MM.1S (cell line): ENCODE measurements around the gene DCAF16.
"Not testable (repeated sequence)": the region's sequence is repeated elsewhere in the genome, so short reads cannot be mapped to it uniquely, and the experiment has no call there.

Source experiments
- DNase-seq: peaks from one replicate; pipeline ENCODE4 v3.0.0-alpha.2; 2015
- H2AFZ ChIP-seq: fragments of 300-600 bp; sonication (generic); 2 replicates; pipeline ENCODE4 v1.6.0; 2016; ENCODE audit warnings: antibody characterized with exemption, low read length
- H3F3A ChIP-seq: fragments of 300-600 bp; sonication (generic); 2 replicates; pipeline ENCODE4 v1.6.1; 2016; ENCODE audit warnings: mild to moderate bottlenecking, antibody characterized with exemption, low read length, moderate library complexity, mixed read lengths; ENCODE audit not compliant: insufficient read depth
- H3K27ac ChIP-seq: fragments of 300-600 bp; sonication (generic); 2 replicates; pipeline ENCODE4 v1.5.1; 2016; ENCODE audit warnings: mild to moderate bottlenecking, low read length
- H3K27me3 ChIP-seq: fragments of 300-600 bp; sonication (generic); replicated peaks from 2 replicates; pipeline ENCODE4 v1.6.0; 2016; ENCODE audit warnings: low read length; ENCODE audit not compliant: insufficient read depth
- H3K36me3 ChIP-seq: fragments of 300-600 bp; sonication (generic); replicated peaks from 2 replicates; pipeline ENCODE4 v1.6.1; 2016; ENCODE audit warnings: mild to moderate bottlenecking, low read length, mixed read lengths; ENCODE audit not compliant: insufficient read depth
- H3K4me1 ChIP-seq: fragments of 300-600 bp; sonication (generic); 2 replicates; pipeline ENCODE4 v1.6.1; 2016; ENCODE audit warnings: low read length, mixed read lengths
- H3K4me2 ChIP-seq: fragments of 300-600 bp; sonication (generic); 2 replicates; pipeline ENCODE4 v1.6.0; 2016; ENCODE audit warnings: low read depth, low read length
- H3K4me3 ChIP-seq: fragments of 300-600 bp; sonication (generic); 2 replicates; pipeline ENCODE4 v1.5.1; 2016; ENCODE audit warnings: low read length, mixed read lengths
- H3K79me2 ChIP-seq: fragments of 300-600 bp; sonication (generic); 2 replicates; pipeline ENCODE4 v1.6.1; 2016; ENCODE audit warnings: mixed run types, low read length, mixed read lengths
- H3K9ac ChIP-seq: fragments of 300-600 bp; sonication (generic); 2 replicates; pipeline ENCODE4 v1.6.1; 2016; ENCODE audit warnings: low read length, mixed read lengths
- H3K9me2 ChIP-seq: fragments of 300-600 bp; sonication (generic); replicated peaks from 2 replicates; pipeline ENCODE4 v1.6.1; 2016; ENCODE audit warnings: mild to moderate bottlenecking, low read length, mixed read lengths; ENCODE audit not compliant: insufficient read depth
- H3K9me3 ChIP-seq: fragments of 300-600 bp; sonication (generic); replicated peaks from 2 replicates; pipeline ENCODE4 v1.6.1; 2016; ENCODE audit warnings: mild to moderate bottlenecking, low read length, mixed read lengths; ENCODE audit not compliant: insufficient read depth
- H4K20me1 ChIP-seq: fragments of 300-600 bp; sonication (generic); 2 replicates; pipeline ENCODE4 v1.6.1; 2016; ENCODE audit warnings: mild to moderate bottlenecking, low read length, moderate library complexity, mixed read lengths; ENCODE audit not compliant: insufficient read depth
- CTCF ChIP-seq: fragments of 300-600 bp; sonication (generic); IDR thresholded peaks from 2 replicates; pipeline ENCODE4 v1.5.1; 2016; ENCODE audit warnings: antibody characterized with exemption, low read length, mixed read lengths
- EZH2 ChIP-seq: fragments of 300-600 bp; sonication (generic); optimal IDR thresholded peaks from 2 replicates; pipeline ENCODE3; 2017; ENCODE audit warnings: low read depth, mild to moderate bottlenecking, antibody characterized with exemption, low read length, mixed read lengths
- EZH2phosphoT487 ChIP-seq: fragments of 300-600 bp; sonication (generic); IDR thresholded peaks from 2 replicates; pipeline ENCODE4 v1.6.1; 2018; ENCODE audit warnings: antibody characterized with exemption, low read length

DCAF16 gene

DNA sequence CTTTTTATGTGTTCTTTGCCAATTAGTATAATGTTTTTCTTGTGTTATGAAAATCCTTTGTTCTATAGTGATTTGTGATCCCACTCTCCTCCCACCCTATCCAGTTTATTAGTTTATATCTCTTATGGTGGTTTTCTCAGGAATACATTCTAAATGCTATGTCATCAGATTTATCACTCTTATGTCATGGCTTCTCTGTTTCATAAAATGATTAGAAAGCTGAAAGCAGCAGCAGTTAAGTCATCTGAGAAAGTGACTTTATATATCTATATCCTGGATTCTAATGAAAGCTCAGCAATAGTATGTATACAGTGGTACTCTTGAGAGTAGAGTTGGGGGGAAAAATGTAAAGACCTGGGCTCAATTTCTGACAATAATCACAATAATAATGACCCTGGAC is 41.4 kb upstream of the DCAF16 start:
- no peak overlapping the region for H3K27ac ChIP-seq

DNA sequence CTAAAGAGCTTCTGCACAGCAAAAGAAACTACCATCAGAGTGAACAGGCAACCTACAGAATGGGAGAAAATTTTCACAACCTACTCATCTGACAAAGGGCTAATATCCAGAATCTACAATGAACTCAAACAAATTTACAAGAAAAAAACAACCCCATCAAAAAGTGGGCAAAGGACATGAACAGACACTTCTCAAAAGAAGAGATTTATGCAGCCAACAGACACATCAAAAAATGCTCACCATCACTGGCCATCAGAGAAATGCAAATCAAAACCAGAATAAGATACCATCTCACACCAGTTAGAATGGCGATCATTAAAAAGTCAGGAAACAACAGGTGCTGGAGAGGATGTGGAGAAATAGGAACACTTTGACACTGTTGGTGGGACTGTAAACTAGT is 39.7 kb upstream of the DCAF16 start:
- not testable (repeated sequence) for H3F3A ChIP-seq, H3K27ac ChIP-seq, H3K4me2 ChIP-seq, H3K9me3 ChIP-seq, H4K20me1 ChIP-seq, H3K4me1 ChIP-seq, H3K79me2 ChIP-seq, H3K4me3 ChIP-seq, H3K9ac ChIP-seq, DNase-seq, H3K9me2 ChIP-seq, H2AFZ ChIP-seq, H3K36me3 ChIP-seq, H3K27me3 ChIP-seq

More for the DNA sequence above, 41.4 kb upstream of the DCAF16 start:
- Histone ChIP-seq H4K20me1 (no peaks in the 10 kb centered on the region), H3K4me3 (no peak overlapping the region), H3K9me2 (no peaks in the 10 kb centered on the region), H3K79me2 (no peaks in the 10 kb centered on the region), H3K9ac (no peak overlapping the region), H3K4me1 (no peaks in the 10 kb centered on the region), H2AFZ (no peak overlapping the region), H3K4me2 (no peak overlapping the region), H3K27me3 (no peaks in the 10 kb centered on the region), H3K9me3 (no peaks in the 10 kb centered on the region), H3F3A (no peaks in the 10 kb centered on the region; the same call in 1 of the 2 replicates), H3K36me3 (no peaks in the 10 kb centered on the region)
- DNase-seq = no peak
- no peak for TF ChIP-seq EZH2
- no peak for TF ChIP-seq CTCF
- TF ChIP-seq EZH2phosphoT487 = no peak

GRCh38 chr4:17846266-17846665 is 35.7 kb upstream of the DCAF16 start:
- peaks cover 23% of the 10 kb centered on the region for H3K36me3 ChIP-seq
- TF ChIP-seq EZH2phosphoT487 (no peak), EZH2 (no peak), CTCF (no peak)
- no peak for DNase-seq
- H3K27ac ChIP-seq = no peak overlapping the region
- no peaks in the 10 kb centered on the region for H3K27me3 ChIP-seq
- no peak overlapping the region for H3K4me3 ChIP-seq
- H3K9ac ChIP-seq = no peak overlapping the region
- H3K79me2 ChIP-seq = 0 out of 2 replicates have a peak, but pooled peaks cover 4% of the 10 kb centered on the region
- no peak overlapping the region for H2AFZ ChIP-seq
- H3K9me3 ChIP-seq = no peaks in the 10 kb centered on the region
- H3K4me2 ChIP-seq = no peak overlapping the region
- H3K4me1 ChIP-seq = no peaks in the 10 kb centered on the region
- H4K20me1 ChIP-seq = no peaks in the 10 kb centered on the region
- no peaks in the 10 kb centered on the region for H3K9me2 ChIP-seq
- H3F3A ChIP-seq = peaks cover 4% of the 10 kb centered on the region; the same call in 1 of the 2 replicates

- TF ChIP-seq EZH2phosphoT487 = no peak
- no peak for TF ChIP-seq EZH2
- TF ChIP-seq CTCF = no peak
- H2AFZ ChIP-seq = no peak overlapping the region
- 0 out of 2 replicates have a peak, but pooled peaks cover 6% of the 10 kb centered on the region for H3F3A ChIP-seq
- DNase-seq = no peak
- no peaks in the 10 kb centered on the region for H3K4me1 ChIP-seq
- no peak overlapping the region for H3K4me3 ChIP-seq
- no peaks in the 10 kb centered on the region for H4K20me1 ChIP-seq
- H3K36me3 ChIP-seq = peaks cover 15% of the 10 kb centered on the region; the same call in 1 of the 2 replicates
- H3K79me2 ChIP-seq = peaks cover 58% of the 10 kb centered on the region
- no peaks in the 10 kb centered on the region for H3K9me2 ChIP-seq
- H3K4me2 ChIP-seq = no peak overlapping the region
- no peaks in the 10 kb centered on the region for H3K27me3 ChIP-seq
- no peak overlapping the region for H3K27ac ChIP-seq
- no peak overlapping the region for H3K9ac ChIP-seq
- H3K9me3 ChIP-seq = no peaks in the 10 kb centered on the region
These were observed 13.5 kb upstream of the DCAF16 start for GRCh38 chr4:17823871-17824669.
